Sigmoid colon (tissue), 4 donors: ENCODE measurements around the gene SUMO3.

Experiments
- CTCF ChIP-seq, 4 experiments: fragments of 450-650 bp in 3 of 4; fragments of 200-600 bp in 1 of 4; IDR thresholded peaks; one replicate each; pipeline ENCODE4 v1.5.1; 2016 to 2019; ENCODE audit warnings: antibody characterized with exemption in 4 of 4, mild to moderate bottlenecking in 3 of 4, moderate library complexity in 2 of 4
- EP300 ChIP-seq, 4 donors: sonication (generic); formaldehyde crosslinking; IDR thresholded peaks; one replicate each; pipeline ENCODE4 v1.6.1; 2017; ENCODE audit warnings: antibody characterized with exemption in 4 of 4
- POLR2A ChIP-seq, 2 donors: fragments of 450-650 bp; IDR thresholded peaks; one replicate each; pipeline ENCODE4 v1.6.1; 2016; ENCODE audit warnings: antibody characterized with exemption in 2 of 2, mild to moderate bottlenecking in 2 of 2, moderate library complexity in 2 of 2
- POLR2AphosphoS5 ChIP-seq, 4 donors: sonication (generic); formaldehyde crosslinking; IDR thresholded peaks; one replicate each; pipeline ENCODE4 v1.6.1; 2017; ENCODE audit warnings: antibody characterized with exemption in 4 of 4

- TF ChIP-seq EP300 (IDR thresholded peaks at IDR 0.05) (no peak), CTCF (IDR thresholded peaks at IDR 0.05) (no peak), POLR2A (IDR thresholded peaks at IDR 0.05) (no peak), POLR2AphosphoS5 (IDR thresholded peaks at IDR 0.05) (no peak)
Observed at GRCh38 chr21:44867464-44867863, 49.6 kb upstream of the SUMO3 start.
